Osteocyte (in vitro differentiated cells): Measurements from ENCODE around the gene YTHDC1. TPM values are rescaled to one million over a fixed set of nuclear protein-coding genes. Genes with fewer than 3 reads are reported as not detected.

Source experiments
- DNase-seq: peaks from one replicate; pipeline ENCODE4 v3.0.0; 2021; ENCODE audit warnings: mixed read lengths; ENCODE audit not compliant: unreplicated experiment; ENCODE audit errors: extremely low spot score
- H3K27ac Mint-ChIP-seq: one replicate; pipeline ENCODE4 v1.8.0; 2021; ENCODE audit warnings: mild to moderate bottlenecking, mixed read lengths; ENCODE audit not compliant: unreplicated experiment
- H3K27me3 Mint-ChIP-seq: one replicate; pipeline ENCODE4 v1.8.0; 2021; ENCODE audit warnings: mixed read lengths; ENCODE audit not compliant: unreplicated experiment
- H3K36me3 Mint-ChIP-seq: one replicate; pipeline ENCODE4 v1.8.0; 2021; ENCODE audit warnings: mixed read lengths; ENCODE audit not compliant: unreplicated experiment
- H3K4me1 Mint-ChIP-seq: one replicate; pipeline ENCODE4 v1.8.0; 2021; ENCODE audit warnings: mixed read lengths; ENCODE audit not compliant: unreplicated experiment
- H3K4me3 Mint-ChIP-seq: one replicate; pipeline ENCODE4 v1.8.0; 2021; ENCODE audit warnings: mild to moderate bottlenecking, moderate library complexity, mixed read lengths; ENCODE audit not compliant: unreplicated experiment
- H3K9me3 Mint-ChIP-seq: one replicate; pipeline ENCODE4 v1.8.0; 2021; ENCODE audit warnings: mixed read lengths; ENCODE audit not compliant: unreplicated experiment
- CTCF ChIP-seq: fragments of 200-600 bp; sonication (generic); IDR thresholded peaks from 2 replicates; pipeline ENCODE4 v1.5.0; 2021; ENCODE audit warnings: antibody characterized with exemption, mild to moderate bottlenecking, moderate library complexity
- total RNA-seq: library from RNA; stranded (reverse); gene quantifications from 2 replicates; pipeline ENCODE4 v1.2.1, GENCODE V29; 2021

Gene YTHDC1
- total RNA-seq, 1 donor from 2014 or later = 82.8 TPM

DNA sequence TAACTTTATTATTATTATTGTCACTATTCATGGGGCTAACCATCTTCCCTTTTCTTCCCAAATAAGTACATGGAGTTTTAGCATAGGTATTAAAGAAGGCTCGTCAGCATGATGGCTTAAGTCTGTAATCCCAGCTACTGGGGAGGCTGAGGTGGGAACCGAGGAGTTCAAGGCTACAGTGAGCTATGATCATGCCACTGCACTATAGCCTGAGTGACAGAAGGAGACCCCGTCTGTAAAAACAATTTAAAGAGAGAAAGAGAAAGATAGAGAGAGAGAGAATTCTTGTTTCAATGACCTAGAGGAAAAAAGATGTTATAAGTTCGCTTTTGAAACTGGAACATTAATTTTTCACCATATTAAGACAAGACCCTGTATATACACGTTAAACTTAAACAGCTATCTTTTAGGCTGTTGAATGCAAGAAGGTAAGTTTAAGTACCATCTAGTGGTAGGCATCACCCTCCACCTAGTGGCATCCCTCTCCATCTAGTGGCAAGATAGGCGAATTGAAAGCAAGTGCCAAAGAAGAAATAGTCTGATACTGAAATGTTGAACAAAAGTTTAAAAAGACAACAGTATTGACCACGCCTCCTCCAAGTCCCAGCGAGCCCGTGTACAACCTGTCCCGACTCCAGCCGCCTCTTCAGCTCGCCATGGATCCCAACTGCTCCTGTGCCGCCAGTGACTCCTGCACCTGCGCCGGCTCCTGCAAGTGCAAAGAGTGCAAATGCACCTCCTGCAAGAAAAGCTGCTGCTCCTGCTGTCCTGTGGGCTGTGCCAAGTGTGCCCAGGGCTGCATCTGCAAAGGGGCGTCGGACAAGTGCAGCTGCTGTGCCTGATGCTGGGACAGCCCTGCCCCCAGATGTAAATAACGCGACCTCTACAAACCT is 26.0 kb upstream of the YTHDC1 start:
- no peaks in the 10 kb centered on the region for H3K9me3 Mint-ChIP-seq
- TF ChIP-seq CTCF = peak; percentile 94
- H3K4me1 Mint-ChIP-seq = peaks cover 11% of the 10 kb centered on the region
- H3K27me3 Mint-ChIP-seq = peaks cover 37% of the 10 kb centered on the region
- no peak for DNase-seq
- no peaks in the 10 kb centered on the region for H3K36me3 Mint-ChIP-seq
- peak overlapping the region; percentile 46 for H3K4me3 Mint-ChIP-seq
- no peak overlapping the region for H3K27ac Mint-ChIP-seq

DNA sequence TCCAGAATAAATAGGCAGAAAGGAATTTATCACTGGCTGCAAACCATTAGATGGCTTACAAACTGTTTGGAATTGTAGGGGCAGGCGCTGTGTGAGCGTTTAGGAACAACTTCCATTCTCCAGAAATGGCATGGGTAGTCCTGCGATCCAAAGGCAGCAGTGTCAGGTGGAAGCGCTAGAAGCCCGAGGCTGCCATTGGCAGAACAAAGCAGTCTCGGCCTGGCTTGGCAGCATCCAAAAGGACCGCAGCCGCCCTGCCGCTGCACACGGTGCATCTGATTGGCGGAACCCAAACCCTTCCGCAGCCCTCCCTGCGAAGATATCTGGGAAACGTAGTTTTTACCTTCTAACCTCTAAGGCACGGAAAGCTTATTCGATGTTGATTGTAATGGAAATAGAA is 23.6 kb upstream of the YTHDC1 start:
- no peaks in the 10 kb centered on the region for H3K9me3 Mint-ChIP-seq
- DNase-seq = no peak
- H3K36me3 Mint-ChIP-seq = no peaks in the 10 kb centered on the region
- peaks cover 23% of the 10 kb centered on the region for H3K4me1 Mint-ChIP-seq
- H3K27me3 Mint-ChIP-seq = peaks cover 17% of the 10 kb centered on the region
- H3K27ac Mint-ChIP-seq = no peak overlapping the region
- no peak for TF ChIP-seq CTCF
- peak overlapping the region; percentile 59 for H3K4me3 Mint-ChIP-seq

DNA sequence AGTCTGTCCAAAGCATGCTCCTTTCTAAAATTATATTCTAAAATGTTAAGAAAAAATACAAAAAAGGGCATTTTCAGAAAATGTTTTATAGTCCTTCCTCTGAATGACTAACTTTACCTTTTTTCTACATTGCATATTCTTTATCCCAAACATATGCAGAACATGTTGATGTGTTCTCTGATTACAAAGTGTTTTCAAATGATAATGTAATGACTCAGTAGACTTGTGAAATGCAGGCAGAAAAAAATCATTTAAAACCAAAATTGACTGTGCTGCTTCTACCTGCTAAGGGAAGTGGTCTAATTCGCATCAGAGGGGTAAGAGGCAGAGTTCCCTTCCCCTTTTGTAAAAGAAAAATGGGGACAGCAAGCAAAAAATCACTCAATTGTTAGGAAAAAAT is 22.7 kb upstream of the YTHDC1 start:
- peaks cover 32% of the 10 kb centered on the region for H3K4me1 Mint-ChIP-seq

DNA sequence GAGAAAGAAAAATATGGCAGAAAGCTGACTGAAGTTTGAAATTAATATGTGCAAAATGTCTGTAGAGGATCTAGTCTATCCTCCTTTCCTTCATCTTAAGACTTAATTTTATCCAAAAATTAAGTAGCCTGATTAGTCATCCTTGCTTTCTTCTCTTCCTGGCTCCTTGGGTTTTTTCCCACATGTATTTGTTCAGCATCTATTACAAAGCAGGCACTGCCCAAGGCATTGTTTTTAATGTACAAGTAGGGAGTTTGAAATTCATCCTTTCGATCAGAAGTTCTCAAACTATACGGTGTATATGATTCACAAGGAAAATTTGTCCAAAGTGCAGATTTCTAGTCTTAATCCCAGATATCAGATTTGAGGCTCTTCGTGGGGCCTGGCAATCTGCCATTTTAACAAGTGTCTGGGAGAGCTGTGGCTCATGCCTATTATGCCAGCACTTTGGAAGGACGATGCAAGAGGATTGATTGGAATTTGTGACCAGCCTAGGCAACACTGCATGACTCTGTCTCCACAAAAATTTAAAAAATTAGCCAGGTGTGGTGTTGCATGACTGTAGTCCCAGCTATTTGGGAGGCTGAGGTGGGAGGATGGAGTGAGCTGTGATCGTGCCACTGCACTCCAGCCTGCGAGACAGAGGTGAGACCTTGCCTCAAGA is 19.4 kb upstream of the YTHDC1 start:
- no peak for TF ChIP-seq CTCF
- Mint-ChIP-seq H3K9me3 (no peaks in the 10 kb centered on the region), H3K27me3 (no peaks in the 10 kb centered on the region), H3K4me1 (peaks cover 28% of the 10 kb centered on the region), H3K4me3 (peak overlapping the region; percentile 67), H3K27ac (peak overlapping the region; percentile 75), H3K36me3 (no peaks in the 10 kb centered on the region)
- DNase-seq = no peak

More for the DNA sequence above, 22.7 kb upstream of the YTHDC1 start:
- Mint-ChIP-seq H3K4me3 (peak overlapping the region; percentile 14), H3K36me3 (no peaks in the 10 kb centered on the region), H3K27ac (no peak overlapping the region), H3K27me3 (peaks cover 13% of the 10 kb centered on the region), H3K9me3 (no peaks in the 10 kb centered on the region)
- TF ChIP-seq CTCF = no peak
- no peak for DNase-seq

DNA sequence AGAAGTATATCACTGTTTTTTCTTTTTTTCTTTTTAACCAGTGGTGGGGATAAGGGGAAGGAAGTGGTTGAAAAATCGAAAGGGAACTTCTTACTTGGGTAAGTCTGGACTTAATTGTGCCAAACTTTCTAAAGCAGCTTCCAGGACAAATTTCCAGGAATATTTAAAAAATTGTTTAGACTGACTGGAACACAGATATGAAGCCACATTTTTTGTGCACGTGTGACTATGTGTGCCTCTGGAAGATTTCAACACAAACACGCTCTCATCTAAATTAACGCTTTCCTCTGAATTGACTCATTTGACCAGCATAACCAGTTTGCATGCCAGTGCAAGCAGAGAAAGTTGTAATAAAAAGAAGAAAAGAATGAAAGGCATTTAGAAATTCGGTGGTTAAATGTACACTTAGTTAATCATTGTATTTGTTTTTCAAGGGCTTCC is 18.8 kb upstream of the YTHDC1 start:
- H3K4me1 Mint-ChIP-seq = peaks cover 28% of the 10 kb centered on the region
- no peak for DNase-seq
- peak overlapping the region; percentile 67 for H3K4me3 Mint-ChIP-seq
- no peaks in the 10 kb centered on the region for H3K9me3 Mint-ChIP-seq
- no peak for TF ChIP-seq CTCF
- H3K27me3 Mint-ChIP-seq = no peaks in the 10 kb centered on the region
- H3K36me3 Mint-ChIP-seq = no peaks in the 10 kb centered on the region
- H3K27ac Mint-ChIP-seq = peak overlapping the region; percentile 75
